ENCODE measurements around the gene CHD9.

DNA sequence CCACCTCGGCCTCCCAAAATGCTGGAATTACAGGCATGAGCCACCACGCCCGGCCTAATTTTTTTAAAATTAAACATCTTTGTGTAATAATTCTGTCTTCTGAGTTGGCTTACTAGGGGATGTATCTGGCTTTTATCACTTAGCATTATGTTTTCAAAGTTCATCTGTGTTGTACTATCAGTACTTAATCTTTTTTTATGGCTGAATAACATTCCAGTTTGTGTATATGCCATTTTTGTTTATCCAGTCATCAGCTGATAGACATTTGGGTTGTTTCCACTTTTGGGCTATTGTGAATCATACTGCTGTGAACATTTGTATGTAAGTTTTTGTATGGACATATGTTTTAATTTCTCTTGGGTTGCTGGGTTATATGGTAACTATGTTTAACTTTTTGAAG, 69.0 kb downstream of the CHD9 start:
- TF ChIP-seq POLR2A (IDR thresholded peaks at IDR 0.05), result no peak
- no peak for TF ChIP-seq CTCF (IDR thresholded peaks at IDR 0.05)
